ENCODE measurements around the gene DST.

The DST gene

GRCh38 chr6:56535626-56536025 is 107.1 kb downstream of the DST start:
- DNase-seq: no peak

GRCh38 chr6:56534680-56535419 is 107.8 kb downstream of the DST start:
- DNase-seq: no peak

DNA sequence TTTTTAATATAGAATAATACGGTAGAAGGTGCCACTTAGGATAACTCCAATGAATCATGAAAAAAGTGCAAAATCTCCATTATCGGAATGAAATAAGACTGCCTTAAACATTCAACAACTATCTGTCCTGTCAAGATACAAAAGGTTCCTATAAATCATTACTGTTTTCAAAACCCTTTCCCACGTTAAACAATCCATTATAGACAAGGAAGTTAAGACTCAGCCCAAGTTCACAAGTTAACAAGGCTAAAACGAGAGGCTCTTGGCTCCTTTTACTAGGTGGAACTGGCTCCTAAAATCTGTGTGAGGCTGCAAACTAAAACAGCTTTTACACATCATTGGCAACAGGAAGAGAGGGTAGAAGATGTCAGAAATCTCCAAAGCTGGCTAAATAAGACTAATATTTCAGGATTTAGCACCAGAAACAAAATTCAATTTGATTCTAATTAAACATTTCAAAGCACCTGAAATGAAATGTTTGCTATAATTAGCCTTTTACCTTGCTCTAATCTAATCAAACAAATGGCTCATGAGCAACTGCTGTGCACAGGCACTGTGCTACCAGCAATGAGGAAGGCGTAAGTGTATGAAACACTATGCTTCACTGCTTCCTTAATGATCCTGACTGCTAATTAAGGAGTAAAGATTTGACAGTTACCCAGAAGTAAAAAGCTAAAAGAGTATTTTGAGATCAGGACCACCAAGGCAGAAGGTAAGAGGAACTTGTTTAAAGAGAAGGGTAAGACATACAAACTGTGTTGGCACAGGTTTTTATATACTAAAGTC is 109.7 kb downstream of the DST start:
- no peak for DNase-seq

- DNase-seq: no peak
Measured at GRCh38 chr6:56531839-56532595, 110.7 kb downstream of the DST start.

DNA sequence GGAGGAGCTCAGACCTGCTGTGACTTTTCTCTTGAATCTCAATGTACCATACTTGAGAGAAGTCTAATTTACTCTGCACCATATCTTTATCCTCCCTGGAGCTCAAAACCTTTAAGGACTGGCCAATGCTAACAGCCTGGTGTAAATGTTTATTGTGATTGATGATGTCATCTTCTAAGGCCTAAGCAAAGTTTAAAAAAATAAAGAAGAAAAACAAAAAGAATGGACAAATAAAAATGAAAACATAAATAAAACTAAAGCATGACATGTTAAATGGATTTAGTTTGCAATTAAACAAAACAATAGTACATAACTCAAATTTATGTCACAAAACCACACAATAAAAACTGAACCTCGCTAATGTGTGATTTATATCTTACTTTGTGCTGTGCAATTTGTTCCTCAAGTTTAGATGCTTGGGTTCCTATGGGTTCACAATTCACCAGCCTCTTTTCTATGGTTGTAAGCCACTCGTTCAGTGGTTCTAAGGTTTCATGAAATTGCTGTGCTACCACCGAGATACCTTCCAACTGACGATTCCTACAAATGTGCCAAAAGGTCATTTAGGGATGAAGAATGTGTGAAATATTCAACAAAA is 113.0 kb downstream of the DST start:
- no peak for DNase-seq

DNA sequence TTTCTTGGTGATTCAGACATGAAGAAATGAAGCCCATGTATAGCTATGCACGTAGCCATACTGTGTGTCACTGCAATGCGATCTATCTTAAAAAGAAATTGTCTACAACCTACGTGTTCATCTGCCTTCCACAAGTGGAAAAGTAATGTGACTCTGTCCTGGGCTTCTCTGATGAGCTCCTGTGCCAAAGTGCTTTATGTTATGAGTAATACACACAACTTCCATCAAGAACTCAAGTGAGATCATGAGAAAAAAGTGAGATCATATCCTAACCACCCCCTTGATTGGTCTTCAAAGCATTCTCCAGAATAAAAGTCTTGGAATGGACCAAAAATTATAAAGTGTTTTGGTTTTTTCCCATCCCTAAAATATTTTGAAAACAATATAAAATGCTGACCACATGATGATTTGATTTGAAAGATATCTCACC is 114.3 kb downstream of the DST start:
- DNase-seq: no peak

GRCh38 chr6:56527934-56528333 is 114.8 kb downstream of the DST start:
- DNase-seq: no peak

DNA sequence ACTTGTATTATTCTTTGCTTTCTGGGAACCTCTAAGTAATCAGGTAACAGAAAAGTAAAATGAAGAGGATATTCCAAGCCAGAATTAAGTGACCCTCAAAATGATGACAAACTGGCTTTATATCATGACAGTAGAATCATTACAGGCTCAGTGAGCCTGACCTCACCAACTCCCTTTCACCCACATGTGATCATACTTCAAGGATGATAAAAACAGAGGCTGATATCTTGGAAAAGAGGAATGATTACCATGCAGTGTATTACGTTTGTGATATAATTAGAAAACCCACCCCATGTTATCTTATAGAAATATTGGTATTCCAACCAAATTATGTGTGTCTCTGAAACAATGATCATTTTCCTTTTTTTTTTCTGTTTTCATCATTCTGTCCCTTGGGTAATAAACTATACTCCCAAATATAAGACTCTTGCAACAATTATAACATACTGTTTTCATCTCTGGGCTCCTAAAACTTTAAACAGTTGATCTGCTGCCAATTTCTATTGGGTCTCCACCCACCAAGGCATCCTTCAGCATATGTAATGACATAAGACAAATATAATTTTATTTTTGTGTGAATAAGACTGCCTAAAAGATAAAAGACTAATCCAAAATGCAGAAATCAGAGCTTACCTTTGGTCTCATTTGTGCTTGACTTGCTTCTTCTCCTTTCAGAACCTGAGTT is 115.7 kb downstream of the DST start:
- no peak for DNase-seq

- DNase-seq: no peak
Measured at GRCh38 chr6:56525974-56526789, 116.5 kb downstream of the DST start.

DNA sequence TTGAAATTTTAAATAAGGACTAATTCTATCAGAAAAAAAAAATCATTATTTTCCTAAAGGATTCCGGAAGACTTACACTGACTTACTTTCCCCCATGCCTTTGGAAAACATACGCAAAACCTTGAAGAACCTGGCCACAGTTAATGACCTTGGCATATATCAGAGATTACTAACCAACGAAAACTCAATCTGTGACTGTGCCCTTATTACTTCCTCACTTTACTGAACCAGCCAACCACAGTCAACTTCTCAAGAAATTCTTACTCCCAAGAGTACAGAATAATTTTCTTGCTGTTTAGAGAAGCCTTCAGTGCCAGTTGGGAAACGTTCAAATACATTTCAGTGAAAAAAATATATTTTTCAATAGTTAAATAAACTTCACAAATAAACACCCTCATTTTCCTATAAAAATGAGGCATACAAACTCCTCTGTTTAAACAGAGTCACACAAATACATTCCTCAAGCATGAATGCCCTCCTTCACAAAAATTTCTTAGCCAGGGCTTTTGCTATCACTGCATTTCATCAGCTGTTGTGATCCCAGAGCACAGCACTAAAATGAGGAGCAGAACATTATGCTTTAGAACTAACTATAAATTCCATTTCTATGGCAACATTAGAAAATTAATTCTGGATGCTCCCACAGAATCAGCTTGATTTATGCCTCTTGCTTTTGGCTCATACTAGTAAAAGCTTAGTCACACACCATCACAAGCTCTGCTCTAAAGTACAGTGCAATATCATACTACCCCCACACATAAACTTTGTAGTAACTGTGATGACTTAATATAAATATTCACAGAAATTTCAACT is 117.6 kb downstream of the DST start:
- DNase-seq: no peak

- no peak for DNase-seq
Measured at GRCh38 chr6:56522495-56523270, 120.0 kb downstream of the DST start.

GRCh38 chr6:56521976-56522375 is 120.7 kb downstream of the DST start:
- no peak for DNase-seq

DNA sequence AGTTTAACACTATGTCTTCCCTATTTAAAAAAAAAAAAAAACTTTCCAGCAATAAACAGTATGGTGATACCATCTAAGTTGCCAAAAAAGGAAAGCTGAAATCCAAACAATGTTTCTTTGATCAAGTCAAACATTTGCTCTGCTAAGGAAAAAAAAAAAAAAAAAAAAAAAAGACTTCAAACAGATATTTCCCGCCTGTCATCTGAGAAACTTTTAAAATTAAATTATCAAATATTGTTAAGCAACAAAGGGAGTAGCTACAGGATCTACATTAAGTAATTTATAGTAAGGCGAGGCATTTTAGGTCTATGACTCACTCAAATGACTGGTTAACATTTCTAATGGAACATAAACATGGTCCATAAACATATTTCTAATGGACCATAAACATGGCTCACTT is 121.2 kb downstream of the DST start:
- no peak for DNase-seq

DNA sequence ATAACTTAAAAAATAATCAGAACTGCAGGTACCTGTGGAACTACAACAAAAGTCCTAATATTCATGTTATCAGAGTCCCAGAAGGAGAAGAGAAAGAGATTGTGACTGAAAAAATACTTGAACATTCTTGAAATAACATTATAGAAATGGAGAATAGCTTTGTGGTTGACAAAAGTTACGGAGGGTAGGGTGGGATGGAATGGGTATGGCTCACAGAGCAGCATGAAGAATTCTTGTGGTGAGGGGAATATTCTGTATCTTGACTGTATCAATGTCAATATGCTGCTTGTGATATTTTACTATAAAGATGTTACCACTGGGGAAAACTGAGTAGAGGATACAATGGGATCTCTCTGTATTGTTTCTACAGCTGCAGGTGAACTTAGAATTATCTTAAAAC is 122.5 kb downstream of the DST start:
- DNase-seq: no peak

DNA sequence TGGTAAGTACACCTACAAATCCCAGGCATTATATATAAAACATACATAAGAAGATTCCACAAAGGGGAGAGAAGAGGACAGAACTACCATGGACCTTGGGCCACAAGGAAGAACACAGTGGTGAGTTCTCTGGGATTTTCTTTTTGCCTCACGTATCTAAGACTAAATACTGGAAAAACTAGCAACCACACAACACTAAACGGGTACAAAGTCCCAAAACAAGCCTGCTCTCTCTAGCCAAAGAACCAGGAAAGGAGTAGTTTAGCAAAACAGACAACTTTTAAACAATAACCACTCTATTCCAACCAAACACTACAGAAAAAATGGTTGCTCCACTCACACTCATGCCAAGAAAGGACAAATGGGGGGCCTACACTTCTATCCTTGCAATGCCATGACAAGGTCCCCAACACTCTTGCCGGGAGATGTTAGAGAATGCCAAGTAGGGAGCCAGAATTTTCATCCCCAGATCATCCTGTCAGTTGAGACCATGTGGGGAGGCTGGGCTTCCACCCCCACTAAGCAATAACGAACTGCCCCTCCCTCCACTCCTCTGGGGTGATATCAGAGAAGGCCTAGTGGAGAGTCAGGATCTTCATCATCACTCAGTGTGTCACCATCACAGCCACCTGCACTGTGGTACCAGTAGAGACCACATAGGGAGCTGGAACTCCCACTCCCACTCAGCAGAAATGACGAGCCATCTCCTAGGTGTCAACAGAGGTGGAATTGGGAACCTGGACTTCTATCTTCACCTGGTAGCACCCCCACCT is 123.5 kb downstream of the DST start:
- DNase-seq: no peak

GRCh38 chr6:56517155-56517745 is 125.4 kb downstream of the DST start:
- DNase-seq: no peak

DNA sequence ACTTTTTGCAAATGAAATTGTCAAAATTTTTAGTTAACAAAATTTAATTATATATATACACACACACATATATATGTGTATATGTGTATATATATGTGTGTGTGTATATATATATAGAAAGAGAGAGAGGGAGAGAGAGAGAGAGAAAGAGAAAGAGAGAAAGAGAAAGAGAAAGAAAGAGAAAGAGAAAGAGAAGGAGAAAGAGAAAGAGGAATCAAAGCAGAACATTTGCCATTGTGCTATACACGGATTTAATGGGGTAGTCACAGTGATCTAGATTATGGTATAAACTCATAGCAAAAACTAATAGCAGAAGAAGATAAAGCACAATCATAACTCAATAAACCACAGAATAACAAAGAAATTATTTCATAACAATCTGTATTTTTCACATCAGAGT is 126.7 kb downstream of the DST start:
- DNase-seq: no peak

GRCh38 chr6:56515081-56515905 is 127.4 kb downstream of the DST start:
- DNase-seq: no peak

All from activated CD4-positive, alpha-beta T cell treated with anti-CD3 and anti-CD28 coated beads, Interleukin-2, amount 50 U/mL, for 1 hour (primary cell).